CD4-positive, alpha-beta T cell (primary cell): ENCODE measurements around the gene UBAC2. TPM values are rescaled to one million over a fixed set of nuclear protein-coding genes. Genes with fewer than 3 reads are reported as not detected.
A peak's percentile ranks its signal among the peaks of the same experiment; 100 is the strongest.

Experiments
- ATAC-seq: fragments of 200-7000 bp; cut with Tn5 transposase; one replicate; pipeline ENCODE4 v1.10.0; 2022; ENCODE audit warnings: mild to moderate bottlenecking; ENCODE audit not compliant: poor library complexity
- CTCF ChIA-PET: fragments of 350-600 bp; sonication (Branson Sonifier 250); formaldehyde crosslinking; loops from one replicate; lab custom pipeline; 2021; ENCODE audit warnings: antibody characterized with exemption, inconsistent platforms; lab: Charles Lee
- POLR2A ChIA-PET: fragments of 350-600 bp; sonication (Branson Sonifier 250); formaldehyde crosslinking; loops from one replicate; lab custom pipeline; 2021; ENCODE audit warnings: antibody characterized with exemption, inconsistent platforms; lab: Charles Lee
- DNase-seq, 14 experiments: peaks; one replicate each; pipeline ENCODE4 v3.0.0-alpha.2; 2013 to 2020; ENCODE audit warnings: mixed read lengths in 2 of 14
- H3K27ac ChIP-seq, 2 donors: one replicate each; pipeline versions ENCODE4 v1.5.1 to v1.7.0; 2013; ENCODE audit warnings: low read length in 2 of 2, low read depth in 1 of 2, mild to moderate bottlenecking in 1 of 2
- H3K27me3 ChIP-seq, 2 experiments: 1 replicate in 1 of 2; 2 replicates in 1 of 2; pipeline versions ENCODE4 v1.6.1 to v1.7.0; 2013; ENCODE audit warnings: low read length in 2 of 2, control low read depth in 1 of 2, mild to moderate bottlenecking in 1 of 2, moderate library complexity in 1 of 2; ENCODE audit not compliant: insufficient read depth in 2 of 2, control insufficient read depth in 1 of 2
- H3K36me3 ChIP-seq: one replicate; pipeline ENCODE4 v1.6.1; 2013; ENCODE audit warnings: low read length, control low read depth; ENCODE audit not compliant: insufficient read depth
- H3K4me1 ChIP-seq: one replicate; pipeline ENCODE4 v1.6.1; 2013; ENCODE audit warnings: low read length, control low read depth; ENCODE audit not compliant: insufficient read depth
- H3K4me3 ChIP-seq: one replicate; pipeline ENCODE4 v1.5.1; 2013; ENCODE audit warnings: mild to moderate bottlenecking, low read length, moderate library complexity
- H3K9me3 ChIP-seq, 2 experiments: 1 replicate in 1 of 2; 2 replicates in 1 of 2; pipeline versions ENCODE4 v1.6.1 to v1.7.0; 2013; ENCODE audit warnings: low read length in 2 of 2, mild to moderate bottlenecking in 2 of 2, control low read depth in 1 of 2, moderate library complexity in 1 of 2; ENCODE audit not compliant: control insufficient read depth in 1 of 2, insufficient read depth in 1 of 2
- H3K27ac Mint-ChIP-seq: one replicate; pipeline ENCODE4 v1.8.0; 2020; ENCODE audit warnings: mixed read lengths
- H3K27me3 Mint-ChIP-seq: one replicate; pipeline ENCODE4 v1.8.0; 2021; ENCODE audit warnings: mixed read lengths
- H3K36me3 Mint-ChIP-seq: one replicate; pipeline ENCODE4 v1.8.0; 2021; ENCODE audit warnings: low read depth, mixed read lengths
- H3K4me1 Mint-ChIP-seq: one replicate; pipeline ENCODE4 v1.8.0; 2021; ENCODE audit warnings: low read depth, mixed read lengths
- H3K4me3 Mint-ChIP-seq: one replicate; pipeline ENCODE4 v1.8.0; 2020; ENCODE audit warnings: mild to moderate bottlenecking, mixed read lengths
- H3K9me3 Mint-ChIP-seq: one replicate; pipeline ENCODE4 v1.8.0; 2020; ENCODE audit warnings: mixed read lengths
- CTCF ChIP-seq: fragments of 200-600 bp; IDR thresholded peaks from one replicate; pipeline ENCODE4 v1.8.0; 2022; ENCODE audit warnings: antibody characterized with exemption, mild to moderate bottlenecking
- intact Hi-C, 2 experiments: fragments of 100-400 bp; cut with DNase I in 1 of 2; cut with micrococcal nuclease in 1 of 2; formaldehyde crosslinking; loops; one replicate each; pipeline versions ENCODE4 v1.15.1 to v1.9.0; 2023 to 2025; cut with DNase I, micrococcal nuclease
- total RNA-seq, 174 experiments: library from RNA in 2 of 174; stranded (reverse) in 2 of 174; gene quantifications; one replicate each; pipeline ENCODE4 v1.2.3 and lab custom pipeline; 2021 to 2026

Gene UBAC2
- total RNA-seq, 2 experiments from 2014 or later, result 59.8 to 67.4 TPM

DNA sequence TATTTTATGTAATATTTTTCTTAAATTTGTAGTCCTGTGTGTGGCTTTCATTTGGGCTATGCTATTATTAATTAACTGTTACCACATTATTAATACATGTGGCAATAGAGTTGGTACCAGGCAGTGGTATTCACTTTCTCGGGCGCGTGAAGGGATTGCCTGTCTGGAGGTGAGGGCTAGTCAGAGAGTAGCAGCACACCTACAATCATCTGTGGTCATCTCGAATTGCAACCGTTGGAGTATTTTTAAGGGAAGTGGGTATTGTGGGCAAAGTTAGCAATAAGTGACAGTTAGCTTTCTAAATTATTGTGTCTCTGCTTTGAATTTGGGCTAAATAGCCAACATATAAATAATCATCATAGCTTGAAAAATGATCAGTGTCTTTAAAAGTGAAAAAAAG lies 77.5 kb downstream of the UBAC2 start:
- H3K27me3 Mint-ChIP-seq, result no peaks in the 10 kb centered on the region
- intact Hi-C loops, result loop anchor here in 1 of 2 experiments (2.0 kb wide), 1 partner anchor 17 kb away; no protein-coding TSS in a partner anchor
- Histone ChIP-seq H3K4me1 (peaks cover 74% of the 10 kb centered on the region), H3K9me3 (no peaks in the 10 kb centered on the region), H3K36me3 (peaks cover 15% of the 10 kb centered on the region), H3K4me3 (no peak overlapping the region), H3K27ac (no peak overlapping the region), H3K27me3 (no peaks in the 10 kb centered on the region)
- peaks cover 99% of the 10 kb centered on the region for H3K4me1 Mint-ChIP-seq
- peak overlapping the region; percentile 87 for H3K27ac Mint-ChIP-seq
- POLR2A ChIA-PET, result interaction anchor here (0.9 to 1.5 kb wide), 5 partner anchors 14 to 83 kb away, joined by 3 to 5 read pairs (median 4); no protein-coding TSS in a partner anchor
- H3K9me3 Mint-ChIP-seq, result no peaks in the 10 kb centered on the region
- CTCF ChIA-PET, result interaction anchor here (0.5 to 1.5 kb wide), 5 partner anchors 8 to 159 kb away, joined by 3 to 8 read pairs (median 3); no protein-coding TSS in a partner anchor
- H3K4me3 Mint-ChIP-seq, result no peak overlapping the region
- TF ChIP-seq CTCF, result no peak
- DNase-seq (peak in 1 of 14 experiments; percentile 52), ATAC-seq (no peak)
- peaks cover 74% of the 10 kb centered on the region for H3K36me3 Mint-ChIP-seq

DNA sequence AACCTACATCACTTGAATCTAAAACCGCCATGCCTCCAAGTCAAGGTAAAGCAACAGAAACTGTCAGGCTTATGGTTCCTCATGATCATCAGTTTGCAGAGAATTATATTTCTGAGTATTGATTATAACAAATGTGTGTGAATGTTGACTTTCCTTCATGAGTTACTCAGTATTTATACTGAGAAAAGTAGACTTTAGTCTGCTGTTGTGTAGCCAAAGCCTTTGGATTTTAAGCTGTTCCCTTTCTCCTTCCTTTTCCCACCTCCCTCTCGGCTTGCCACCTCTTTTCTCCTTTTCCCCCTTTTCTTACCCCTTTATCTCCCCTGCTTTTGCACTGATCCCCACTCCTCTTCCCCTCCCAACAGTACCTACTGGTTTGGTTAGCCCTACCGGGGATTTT lies 78.2 kb downstream of the UBAC2 start:
- no peak for TF ChIP-seq CTCF
- intact Hi-C loops, result loop anchor here in 1 of 2 experiments (2.0 kb wide), 1 partner anchor 16 kb away; no protein-coding TSS in a partner anchor
- ChIA-PET POLR2A (interaction anchor here (0.9 to 1.5 kb wide), 4 partner anchors 25 to 82 kb away, joined by 3 to 5 read pairs (median 4); no protein-coding TSS in a partner anchor), CTCF (interaction anchor here (0.7 to 1.8 kb wide), 5 partner anchors 9 to 158 kb away, joined by 3 to 8 read pairs (median 4); no protein-coding TSS in a partner anchor)
- no peak overlapping the region for H3K4me3 Mint-ChIP-seq
- Histone ChIP-seq H3K4me1 (peaks cover 74% of the 10 kb centered on the region), H3K27ac (no peak overlapping the region), H3K9me3 (no peaks in the 10 kb centered on the region), H3K36me3 (peaks cover 15% of the 10 kb centered on the region), H3K4me3 (no peak overlapping the region), H3K27me3 (no peaks in the 10 kb centered on the region)
- no peaks in the 10 kb centered on the region for H3K27me3 Mint-ChIP-seq
- H3K27ac Mint-ChIP-seq, result peak overlapping the region; percentile 100
- no peak for DNase-seq
- peaks cover 97% of the 10 kb centered on the region for H3K4me1 Mint-ChIP-seq
- no peak for ATAC-seq
- H3K9me3 Mint-ChIP-seq, result no peaks in the 10 kb centered on the region
- peaks cover 68% of the 10 kb centered on the region for H3K36me3 Mint-ChIP-seq

DNA sequence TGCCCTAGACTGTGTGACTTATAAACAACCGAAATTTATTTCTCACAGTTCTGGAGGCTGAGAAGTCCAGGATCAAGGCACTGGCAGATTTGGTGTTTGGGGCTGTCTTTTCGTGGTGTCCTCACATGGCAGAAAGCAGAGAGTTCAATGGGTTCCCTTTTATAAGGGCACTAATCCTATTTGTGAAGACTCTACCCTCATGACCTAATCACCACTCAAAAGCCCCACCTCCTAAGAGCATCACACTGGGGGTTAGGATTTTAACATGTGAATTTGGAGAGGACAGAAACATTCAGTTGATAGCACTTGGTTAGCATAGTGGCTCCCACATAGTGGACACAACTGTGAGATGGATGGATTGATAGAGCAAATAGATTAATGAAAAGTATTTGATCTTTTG lies 79.0 kb downstream of the UBAC2 start:
- H3K27ac Mint-ChIP-seq, result peak overlapping the region; percentile 100
- no peaks in the 10 kb centered on the region for H3K9me3 Mint-ChIP-seq
- H3K9me3 ChIP-seq, result no peaks in the 10 kb centered on the region
- no peak for TF ChIP-seq CTCF
- ChIA-PET POLR2A (interaction anchor here (1.2 to 2.9 kb wide), 6 partner anchors 8 to 81 kb away, joined by 3 to 27 read pairs (median 4); no protein-coding TSS in a partner anchor), CTCF (interaction anchor here (1.2 to 1.8 kb wide), 2 partner anchors 10 to 157 kb away, joined by 4 to 7 read pairs; no protein-coding TSS in a partner anchor)
- intact Hi-C loops, result loop anchor here in 1 of 2 experiments (2.0 kb wide), 1 partner anchor 15 kb away; no protein-coding TSS in a partner anchor
- peaks cover 15% of the 10 kb centered on the region for H3K36me3 ChIP-seq
- peaks cover 97% of the 10 kb centered on the region for H3K4me1 Mint-ChIP-seq
- peak overlapping the region in 1 of 2 donors; percentile 42 for H3K27ac ChIP-seq
- peak overlapping the region; percentile 72 for H3K4me3 Mint-ChIP-seq
- H3K27me3 ChIP-seq, result no peaks in the 10 kb centered on the region
- no peak overlapping the region for H3K4me3 ChIP-seq
- DNase-seq (no peak), ATAC-seq (no peak)
- peaks cover 62% of the 10 kb centered on the region for H3K36me3 Mint-ChIP-seq
- peaks cover 72% of the 10 kb centered on the region for H3K4me1 ChIP-seq
- no peaks in the 10 kb centered on the region for H3K27me3 Mint-ChIP-seq
